ENCODE measurements around the gene TM4SF4. TPM values are rescaled to one million over a fixed set of nuclear protein-coding genes. Genes with fewer than 3 reads are reported as not detected.

The TM4SF4 gene
- total RNA-seq, 6 experiments from 2014 or later: 210 to 473 (median 316) TPM

GRCh38 chr3:149481491-149481890 is 7.0 kb downstream of the TM4SF4 start:
- H3K4me1 ChIP-seq: peaks cover 0 to 22% (median 8%) of the 10 kb centered on the region in 4 donors
- DNase-seq (no peak), ATAC-seq (no peak)
- H3K36me3 ChIP-seq: peaks cover 0 to 56% (median 17%) of the 10 kb centered on the region in 4 donors
- no peak overlapping the region for H3K4me3 ChIP-seq
- H3K27me3 ChIP-seq: no peaks in the 10 kb centered on the region
- intact Hi-C loops (cut with DNase I): loop anchor here in 1 of 2 donors (10.0 kb wide), 1 partner anchor 127 kb away; no protein-coding TSS in a partner anchor
- H3K27ac ChIP-seq: no peak overlapping the region
- 68% methylated on average over 2 of the region's 2 CpGs for WGBS (ENCODE audit: insufficient coverage, low coverage, low lambda C conversion rate, missing lambda C conversion rate)
- H3K9me3 ChIP-seq: no peaks in the 10 kb centered on the region
- TF ChIP-seq POLR2A (IDR thresholded peaks at IDR 0.05) (peak; percentile 14), CTCF (IDR thresholded peaks at IDR 0.05) (no peak)

GRCh38 chr3:149486726-149487125 is 12.2 kb downstream of the TM4SF4 start:
- H3K36me3 ChIP-seq: peaks cover 0 to 72% (median 30%) of the 10 kb centered on the region in 4 donors
- intact Hi-C loops (cut with DNase I): loop anchor here in 1 of 2 donors (10.0 kb wide), 1 partner anchor 132 kb away; no protein-coding TSS in a partner anchor
- TF ChIP-seq POLR2A (IDR thresholded peaks at IDR 0.05): no peak
- TF ChIP-seq CTCF (IDR thresholded peaks at IDR 0.05): no peak

GRCh38 chr3:149487598-149488197 is 13.2 kb downstream of the TM4SF4 start:
- DNase-seq: no peak
- no peaks in the 10 kb centered on the region for H3K4me1 ChIP-seq
- intact Hi-C loops (cut with DNase I): loop anchor here in 1 of 2 donors (10.0 kb wide), 1 partner anchor 133 kb away; no protein-coding TSS in a partner anchor
- WGBS (ENCODE audit: insufficient coverage, low coverage, low lambda C conversion rate, missing lambda C conversion rate): 60% methylated on average over 6 of the region's 6 CpGs
- H3K27ac ChIP-seq: no peak overlapping the region
- H3K27me3 ChIP-seq: no peaks in the 10 kb centered on the region
- TF ChIP-seq CTCF (IDR thresholded peaks at IDR 0.05) (peak; percentile 46 to 58 (median 58)), POLR2A (IDR thresholded peaks at IDR 0.05) (no peak)
- peaks cover 0 to 71% (median 26%) of the 10 kb centered on the region in 4 donors for H3K36me3 ChIP-seq
- H3K4me3 ChIP-seq: no peak overlapping the region
- peak; percentile 58 to 74 (median 66) for ATAC-seq
- no peaks in the 10 kb centered on the region for H3K9me3 ChIP-seq

More at GRCh38 chr3:149486726-149487125, 12.2 kb downstream of the TM4SF4 start:
- ATAC-seq: no peak
- WGBS (ENCODE audit: insufficient coverage, low coverage, low lambda C conversion rate, missing lambda C conversion rate): 83% methylated on average over 5 of the region's 5 CpGs
- Histone ChIP-seq H3K4me3 (no peak overlapping the region), H3K4me1 (no peaks in the 10 kb centered on the region), H3K27ac (no peak overlapping the region), H3K27me3 (no peaks in the 10 kb centered on the region), H3K9me3 (no peaks in the 10 kb centered on the region)
- DNase-seq: no peak

- intact Hi-C loops (cut with DNase I): loop anchor here in 1 of 2 donors (10.0 kb wide), 1 partner anchor 134 kb away; no protein-coding TSS in a partner anchor
- no peaks in the 10 kb centered on the region for H3K9me3 ChIP-seq
- no peak overlapping the region for H3K27ac ChIP-seq
- peak; percentile 27 to 41 (median 40) for TF ChIP-seq CTCF (IDR thresholded peaks at IDR 0.05)
- no peak for TF ChIP-seq POLR2A (IDR thresholded peaks at IDR 0.05)
- DNase-seq (no peak), ATAC-seq (peak; percentile 28 to 44 (median 38))
- no peak overlapping the region for H3K4me3 ChIP-seq
- no peaks in the 10 kb centered on the region for H3K4me1 ChIP-seq
- peaks cover 0 to 77% (median 22%) of the 10 kb centered on the region in 4 donors for H3K36me3 ChIP-seq
- no peaks in the 10 kb centered on the region for H3K27me3 ChIP-seq
- 86% methylated on average over 6 of the region's 6 CpGs for WGBS (ENCODE audit: insufficient coverage, low coverage, low lambda C conversion rate, missing lambda C conversion rate)
Observed at GRCh38 chr3:149489060-149489690, 14.7 kb downstream of the TM4SF4 start.
